Measurements from ENCODE around the gene PLGLB1.
"Not testable (repeated sequence)": the region's sequence is repeated elsewhere in the genome, so short reads cannot be mapped to it uniquely, and the experiment has no call there.

The PLGLB1 gene

DNA sequence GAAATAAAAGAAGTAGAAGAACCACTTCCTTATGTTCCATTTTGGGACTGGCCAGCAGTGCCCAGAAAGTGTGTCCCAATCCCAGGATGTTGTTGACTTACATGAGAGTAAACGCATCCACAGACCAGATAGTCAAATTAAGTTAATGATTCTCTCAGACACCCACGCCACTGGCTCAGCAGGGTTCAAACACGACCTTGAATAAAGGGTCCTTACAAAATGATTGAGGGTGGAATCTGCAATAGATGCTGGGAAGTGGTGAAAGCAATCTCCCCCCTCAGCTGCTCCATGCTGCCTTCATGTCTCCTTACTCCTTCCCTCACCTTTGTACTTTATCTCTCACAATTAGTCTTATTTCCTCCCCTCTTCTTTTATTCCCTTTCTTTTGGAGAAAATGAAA lies at the start of gene PLGLB1:
PLGLB1 (minus strand) TSS at position 101 of the 400 bp plus-strand sequence; CDS start at position 40, 61 bp downstream.
- not testable (repeated sequence) for DNase-seq (ENCODE audit: low read depth); H3K4me3 ChIP-seq (ENCODE audit: low read depth, low read length)

DNA sequence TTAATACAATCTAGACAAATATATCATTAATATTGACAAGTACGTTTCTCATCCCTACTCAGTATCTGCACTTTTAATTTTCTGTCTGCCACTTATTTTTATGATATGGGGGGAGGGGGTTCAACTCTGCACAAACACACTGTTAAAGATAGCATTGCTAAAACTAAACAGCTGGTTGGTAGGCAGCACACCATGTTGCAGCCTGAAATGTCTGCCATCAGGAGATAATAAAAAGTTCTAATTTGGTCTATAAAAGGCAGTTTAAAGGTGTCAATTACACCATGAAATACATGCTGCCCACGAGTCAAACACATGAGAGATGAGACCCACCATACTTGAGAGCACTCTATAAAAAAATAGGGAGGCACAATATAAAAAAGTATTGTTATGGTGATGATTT lies 42.7 kb upstream of the PLGLB1 start:
- DNase-seq (ENCODE audit: low read depth); H3K4me3 ChIP-seq (ENCODE audit: low read depth, low read length): not testable (repeated sequence)

DNA sequence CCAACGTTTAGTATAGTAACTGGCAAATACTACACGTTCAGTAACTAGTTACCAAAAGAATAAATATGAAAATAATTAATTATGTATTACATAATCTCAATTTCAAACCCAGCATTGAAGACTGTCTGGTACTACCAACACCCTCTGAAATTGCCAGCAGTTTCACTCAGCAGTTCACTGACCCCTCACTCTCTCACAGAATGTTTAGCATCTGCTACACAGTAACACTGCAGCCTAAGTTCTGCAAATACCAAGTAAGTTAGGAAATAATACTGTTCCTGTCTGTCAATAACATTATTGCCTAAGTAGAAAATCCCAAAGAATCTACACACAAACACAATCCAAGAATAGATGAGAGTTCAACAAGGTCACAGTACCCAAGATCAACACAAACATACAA lies 41.8 kb upstream of the PLGLB1 start:
- not testable (repeated sequence) for H3K4me3 ChIP-seq (ENCODE audit: low read depth, low read length); DNase-seq (ENCODE audit: low read depth)

DNA sequence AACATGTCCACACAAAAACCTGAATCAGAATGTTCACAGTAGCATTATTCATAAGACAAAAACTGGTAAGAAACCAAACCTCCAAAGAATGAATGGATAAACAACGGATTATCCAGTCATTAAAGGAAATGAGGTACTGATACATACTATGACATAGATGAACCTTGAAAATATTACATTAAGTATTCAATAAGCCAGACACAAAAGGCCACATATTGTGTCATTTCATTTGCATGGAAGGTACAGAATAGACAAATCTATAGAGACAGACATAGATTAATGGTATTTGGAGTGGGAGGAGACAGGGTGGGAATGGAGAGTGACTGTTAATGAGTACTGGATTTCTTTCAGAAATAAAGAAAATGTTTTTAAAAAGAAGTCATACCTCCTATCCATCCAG lies 39.9 kb upstream of the PLGLB1 start:
- not testable (repeated sequence) for DNase-seq (ENCODE audit: low read depth); H3K4me3 ChIP-seq (ENCODE audit: low read depth, low read length)

DNA sequence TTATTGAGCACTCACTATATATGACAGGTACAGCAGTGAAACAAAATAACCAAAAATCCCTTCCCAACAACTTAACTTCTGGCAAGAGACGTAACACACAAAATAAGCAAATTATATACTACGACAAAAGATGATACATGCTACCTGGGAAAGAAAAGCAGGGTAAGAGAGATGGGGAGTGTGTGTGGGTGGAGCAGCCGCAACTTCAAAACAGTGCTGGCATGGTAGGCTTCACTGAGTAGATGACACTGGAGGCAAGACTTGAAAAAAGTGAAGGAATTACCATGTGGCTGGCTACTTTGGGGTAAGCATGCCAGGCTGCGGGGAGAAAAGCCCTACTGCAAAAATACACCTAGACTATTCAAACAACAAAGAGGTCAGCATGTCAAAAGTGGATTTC lies 36.0 kb upstream of the PLGLB1 start:
- not testable (repeated sequence) for DNase-seq (ENCODE audit: low read depth); H3K4me3 ChIP-seq (ENCODE audit: low read depth, low read length)

DNA sequence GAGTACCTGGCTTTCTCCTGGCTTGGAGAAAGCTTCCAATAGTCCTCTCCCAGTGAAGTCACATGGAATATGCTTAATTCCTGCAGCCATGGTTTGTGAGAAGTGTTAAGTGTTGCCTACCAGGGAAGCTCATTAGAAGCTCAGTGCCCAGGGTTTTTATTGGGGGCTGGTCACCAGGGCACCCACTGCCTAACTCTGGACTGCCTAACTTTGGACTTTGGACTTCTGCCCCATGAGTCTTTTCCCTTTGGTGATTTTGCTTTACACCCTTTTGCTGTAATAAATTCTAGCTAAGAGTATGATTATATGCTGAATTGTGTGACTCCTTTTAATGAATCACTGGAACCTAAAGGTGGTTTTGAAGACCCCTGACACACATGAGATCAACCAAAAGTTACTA lies 35.2 kb upstream of the PLGLB1 start:
- not testable (repeated sequence) for DNase-seq (ENCODE audit: low read depth); H3K4me3 ChIP-seq (ENCODE audit: low read depth, low read length)

DNA sequence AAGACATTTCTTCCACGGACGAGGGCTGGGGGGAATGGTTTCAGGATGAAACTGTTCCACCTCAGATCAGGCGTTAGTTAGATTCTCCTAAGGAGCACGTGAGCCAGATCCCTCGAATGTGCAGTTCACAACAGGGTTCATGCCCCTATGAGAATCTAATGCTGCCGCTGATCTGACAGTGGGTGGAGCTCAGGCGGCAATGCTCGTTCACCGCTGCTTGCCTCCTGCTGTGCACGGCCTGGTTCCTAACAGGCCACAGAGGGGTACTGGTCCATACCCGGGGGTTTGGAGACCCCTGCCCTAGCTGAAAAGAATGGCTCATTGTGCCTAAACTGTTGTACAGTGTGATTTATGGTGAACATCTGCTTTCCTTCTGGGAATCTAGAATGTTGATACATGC lies 34.8 kb upstream of the PLGLB1 start:
- not testable (repeated sequence) for H3K4me3 ChIP-seq (ENCODE audit: low read depth, low read length); DNase-seq (ENCODE audit: low read depth)

DNA sequence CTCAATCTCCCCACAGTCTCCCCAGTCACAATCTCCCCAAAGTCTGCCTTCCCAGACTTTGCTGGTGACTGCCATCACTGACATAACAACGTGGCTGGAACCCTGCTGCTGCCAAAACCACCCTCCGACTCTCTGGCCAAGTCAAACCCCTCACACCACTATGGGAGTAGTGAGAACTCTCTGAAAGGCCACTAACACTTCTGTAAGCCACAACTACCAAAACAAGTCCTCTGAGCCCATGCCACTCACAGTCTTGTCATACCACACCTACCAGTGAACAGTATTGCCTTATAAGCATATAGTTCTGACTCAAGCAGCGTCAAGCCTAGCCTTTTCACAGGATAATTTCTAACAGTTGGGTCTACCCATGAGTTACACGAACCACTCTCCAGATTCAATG lies 32.7 kb upstream of the PLGLB1 start:
- H3K4me3 ChIP-seq (ENCODE audit: low read depth, low read length); DNase-seq (ENCODE audit: low read depth): not testable (repeated sequence)

DNA sequence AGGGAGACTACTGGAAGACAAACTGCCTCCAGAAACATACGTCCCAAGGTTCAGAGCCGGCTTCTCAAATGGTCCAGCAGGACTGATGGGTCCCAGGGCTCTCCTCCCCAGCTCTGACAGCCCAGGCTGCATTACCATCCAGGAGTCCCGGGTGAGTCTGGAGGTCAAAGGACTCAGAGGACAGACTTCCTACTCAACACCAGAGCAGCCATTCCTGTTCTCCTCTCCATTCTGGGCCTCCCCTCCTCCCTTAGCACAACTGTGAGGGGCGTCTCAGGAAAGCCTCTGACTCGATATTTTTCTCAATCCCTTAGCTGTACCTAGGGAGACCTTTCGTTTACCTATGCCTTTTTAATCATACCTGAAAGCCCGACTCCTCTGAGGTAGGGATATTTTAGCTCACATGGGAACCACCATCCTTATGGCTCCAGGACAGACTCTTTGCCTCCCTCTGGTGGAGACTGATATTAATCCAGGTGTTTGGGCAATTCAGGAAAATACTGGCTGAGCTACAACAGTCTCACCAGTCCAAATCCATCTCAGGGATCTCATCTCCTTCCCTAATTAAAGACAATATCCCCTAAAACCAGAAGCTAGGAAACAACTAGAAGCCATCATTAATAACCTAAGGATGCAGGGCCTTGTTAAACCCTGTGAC lies 19.8 kb upstream of the PLGLB1 start:
- not testable (repeated sequence) for DNase-seq (ENCODE audit: low read depth); H3K4me3 ChIP-seq (ENCODE audit: low read depth, low read length)

DNA sequence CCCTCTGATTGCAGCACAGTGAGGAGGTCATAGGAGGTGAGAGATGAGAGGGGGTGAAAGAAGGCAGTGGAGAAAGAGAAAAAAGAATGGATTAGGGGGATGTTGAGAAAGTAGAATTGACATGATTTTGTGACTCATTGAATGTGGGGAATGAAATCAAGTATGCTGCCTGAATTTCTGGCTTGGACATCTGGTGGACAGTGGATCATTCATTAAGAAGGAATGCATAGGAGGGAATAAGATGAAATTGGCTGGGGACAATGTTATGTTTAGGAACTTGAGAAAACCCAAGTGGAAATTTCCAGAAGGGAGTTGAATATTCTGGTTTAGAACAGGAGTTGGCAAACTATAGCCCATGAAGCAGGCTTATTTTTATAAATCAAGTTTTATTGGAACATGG lies 7.0 kb upstream of the PLGLB1 start:
- H3K4me3 ChIP-seq (ENCODE audit: low read depth, low read length); DNase-seq (ENCODE audit: low read depth): not testable (repeated sequence)

DNA sequence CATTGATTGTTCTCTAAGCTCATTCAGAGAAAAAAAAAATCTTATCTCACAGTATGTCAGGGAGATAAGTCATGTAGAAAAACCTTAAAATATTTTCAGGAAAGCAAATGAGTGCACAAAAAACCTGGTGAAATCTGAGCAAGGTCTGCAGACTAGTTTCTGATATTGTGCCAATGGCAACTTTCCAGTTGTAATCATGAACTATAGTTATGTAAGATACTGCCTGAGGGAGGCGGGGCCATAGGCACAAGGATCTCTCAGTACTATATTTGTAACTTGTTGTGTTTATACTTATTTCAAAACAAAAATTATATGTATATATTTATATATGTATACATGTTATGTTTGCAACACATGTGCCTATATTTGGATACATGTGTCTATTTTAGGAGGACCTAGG lies 5.2 kb upstream of the PLGLB1 start:
- H3K4me3 ChIP-seq (ENCODE audit: low read depth, low read length); DNase-seq (ENCODE audit: low read depth): not testable (repeated sequence)

DNA sequence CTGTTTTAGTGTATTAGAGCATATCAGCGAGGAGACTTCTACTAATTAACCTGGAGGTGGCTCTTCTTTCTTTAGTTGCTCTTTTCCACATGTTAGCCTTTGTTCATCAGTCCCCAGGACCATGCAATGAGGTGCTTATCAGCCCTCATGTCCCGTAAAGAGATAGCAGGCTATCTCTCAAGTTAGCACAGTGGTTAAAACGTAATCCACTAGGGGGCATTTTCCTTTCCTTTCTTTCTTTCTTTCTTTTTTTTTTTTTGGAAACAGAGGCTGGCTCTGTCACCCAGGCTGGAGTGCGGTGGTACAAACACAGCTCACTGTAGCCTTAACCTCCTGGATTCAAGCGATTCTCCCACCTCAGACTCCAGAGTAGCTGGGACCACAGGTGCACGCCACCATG lies 4.3 kb upstream of the PLGLB1 start:
- DNase-seq (ENCODE audit: low read depth): not testable (repeated sequence)

DNA sequence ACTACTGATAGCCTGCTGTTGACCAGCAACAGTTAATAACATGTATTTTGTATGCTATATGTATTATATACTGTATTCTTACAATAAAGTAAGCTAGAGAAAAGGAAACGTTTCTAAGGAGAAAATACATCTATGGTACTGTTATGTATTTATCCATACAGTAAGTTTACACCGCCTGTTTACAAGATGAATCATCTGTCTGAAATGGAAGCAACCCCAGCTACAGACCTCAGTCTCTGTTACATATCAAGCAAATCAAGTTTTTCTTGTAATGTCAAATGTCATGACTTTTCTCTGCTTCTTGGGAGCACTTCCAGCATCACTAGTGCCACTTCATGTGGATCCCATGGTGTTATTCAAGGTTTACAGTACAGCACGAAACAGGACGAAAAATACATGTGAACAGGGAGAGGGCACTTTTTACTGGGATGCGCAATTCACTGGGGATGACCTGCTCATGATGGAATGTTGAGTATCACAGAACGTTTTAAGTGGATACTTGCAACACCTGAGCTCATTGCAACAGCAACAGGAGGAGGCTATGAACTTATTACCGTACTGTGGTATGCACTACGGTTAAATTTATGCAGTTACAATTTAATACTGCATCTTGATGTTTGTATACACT lies 2.5 kb upstream of the PLGLB1 start:
- H3K4me3 ChIP-seq (ENCODE audit: low read depth, low read length); DNase-seq (ENCODE audit: low read depth): not testable (repeated sequence)

More for the DNA sequence above, 4.3 kb upstream of the PLGLB1 start:
- not testable (repeated sequence) for H3K4me3 ChIP-seq (ENCODE audit: low read depth, low read length)

DNA sequence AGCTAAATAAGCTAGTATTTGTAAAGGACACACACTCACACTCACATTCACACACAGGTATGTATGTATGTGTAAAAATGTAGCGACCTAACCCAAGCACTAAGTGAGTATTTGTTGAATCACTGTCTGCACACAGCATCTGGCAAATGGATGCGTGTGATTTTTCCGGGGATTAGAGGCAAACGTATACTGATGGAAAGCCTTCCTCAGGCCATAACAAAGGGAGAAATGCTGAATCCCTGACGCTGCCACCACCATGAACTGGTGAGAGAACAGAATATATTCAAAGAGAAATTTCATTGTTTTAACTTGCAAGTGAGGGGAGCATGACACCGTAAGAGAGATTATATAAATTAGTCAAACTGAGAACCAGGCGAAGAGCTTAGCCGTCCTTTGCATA lies 601 bp downstream of the PLGLB1 start:
- not testable (repeated sequence) for H3K4me3 ChIP-seq (ENCODE audit: low read depth, low read length)

DNA sequence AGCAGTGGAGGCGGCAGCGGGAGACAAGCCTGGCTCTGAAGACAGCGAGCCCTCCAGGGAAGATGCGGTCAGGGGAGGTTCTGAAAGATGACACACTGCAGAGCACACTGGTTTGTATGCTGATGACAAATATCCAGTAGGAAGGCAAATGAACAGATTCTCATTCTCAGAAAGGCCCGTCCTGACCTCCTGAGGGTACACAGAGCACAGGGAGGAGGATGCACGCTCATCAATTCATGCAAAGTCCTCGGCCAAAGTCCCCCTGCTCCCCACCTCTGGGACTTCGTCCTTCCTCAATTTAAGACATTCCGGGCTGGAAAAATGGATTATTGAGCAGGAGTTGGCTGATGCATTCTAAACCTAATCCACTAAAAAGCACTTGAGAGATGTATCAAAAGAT lies 2.6 kb downstream of the PLGLB1 start:
- not testable (repeated sequence) for H3K4me3 ChIP-seq (ENCODE audit: low read depth, low read length); DNase-seq (ENCODE audit: low read depth)

More for the DNA sequence above, 601 bp downstream of the PLGLB1 start:
- not testable (repeated sequence) for DNase-seq (ENCODE audit: low read depth)

DNA sequence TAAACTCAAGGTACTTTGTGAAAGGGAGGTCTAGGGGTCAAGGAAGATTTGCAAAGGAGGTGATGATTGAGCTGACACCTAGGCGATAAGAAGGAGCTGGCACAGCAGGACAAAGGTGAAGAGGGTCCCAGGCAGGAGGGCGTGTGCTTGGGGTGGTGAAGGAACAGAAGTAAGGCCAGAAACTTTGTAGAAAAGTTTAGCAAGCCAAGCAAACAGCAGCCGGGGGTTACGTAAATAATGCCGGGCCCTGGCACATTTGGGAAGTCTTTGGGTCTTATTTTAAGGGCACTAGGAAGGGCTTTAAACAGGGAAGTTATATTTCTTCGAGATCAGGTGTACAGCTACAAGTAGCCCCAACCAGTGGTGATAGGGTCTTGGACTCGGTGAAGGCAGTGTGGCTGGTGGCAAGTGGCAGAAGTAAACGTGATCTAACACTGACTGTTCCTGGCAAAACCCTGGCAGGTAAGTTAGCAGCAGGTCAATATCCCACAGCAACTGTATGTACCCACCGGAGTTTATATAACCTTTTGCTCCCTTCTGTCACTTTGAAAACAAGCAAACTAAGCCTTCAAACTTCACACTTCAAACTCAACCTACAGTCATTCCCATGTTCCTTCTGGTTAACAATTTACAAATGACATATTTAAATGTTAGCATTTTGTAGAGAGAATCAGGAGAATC lies 7.0 kb downstream of the PLGLB1 start:
- not testable (repeated sequence) for DNase-seq (ENCODE audit: low read depth); H3K4me3 ChIP-seq (ENCODE audit: low read depth, low read length)

DNA sequence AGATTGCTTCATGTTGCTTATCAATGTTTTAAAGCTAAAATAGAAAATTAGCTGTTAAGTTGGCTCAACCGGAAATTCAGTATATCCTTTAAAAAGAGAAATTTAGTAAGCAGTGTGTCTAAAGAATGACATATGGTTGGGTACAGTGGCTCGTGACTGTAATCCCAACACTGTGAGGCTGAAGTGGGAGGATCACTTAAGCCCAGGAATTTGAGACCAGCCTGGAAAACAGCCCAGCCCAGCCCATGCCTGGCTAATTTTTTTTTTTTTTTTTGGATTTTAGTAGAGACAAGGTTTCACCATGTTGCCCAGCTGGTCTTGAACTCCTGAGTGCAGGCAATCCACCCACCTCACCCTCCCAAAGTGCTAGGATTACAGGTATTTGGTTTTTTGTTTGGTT lies 17.2 kb downstream of the PLGLB1 start:
- not testable (repeated sequence) for H3K4me3 ChIP-seq (ENCODE audit: low read depth, low read length)

More for the DNA sequence above, 17.2 kb downstream of the PLGLB1 start:
- DNase-seq (ENCODE audit: low read depth): not testable (repeated sequence)

Data from skeletal muscle cell (primary cell).